Sciatic nerve (tissue), 2 donors: ENCODE results near the gene SH2D4B. TPM values are rescaled to one million over a fixed set of nuclear protein-coding genes. Genes with fewer than 3 reads are reported as not detected.
"Not testable (repeated sequence)": the region's sequence is repeated elsewhere in the genome, so short reads cannot be mapped to it uniquely, and the experiment has no call there.

Experiments
- ATAC-seq: fragments of 200-7000 bp; cut with Tn5 transposase; one replicate; pipeline ENCODE4 v1.9.1; 2020; ENCODE audit warnings: mild to moderate bottlenecking, moderate library complexity
- DNase-seq: peaks from one replicate; pipeline ENCODE4 v3.0.0-alpha.2; 2020; ENCODE audit warnings: low spot score
- intact Hi-C: fragments of 100-400 bp; cut with DNase I; formaldehyde crosslinking; loops from one replicate; pipeline ENCODE4 v1.14.2; 2022
- total RNA-seq: library from RNA; stranded (reverse); fragmentation: NEBNext Ultra II Directional; extraction: Animal tissue kit (Norgen Biotek cat#: 25700); gene quantifications from one replicate; pipeline ENCODE4 v1.2.1, GENCODE V29; 2021
- donor health status: DM: no; HTN: no; CAD: no.
- donor health status: DM: no; HTN: no; CAD: no.

Gene SH2D4B
- total RNA-seq, 1 donor from 2014 or later: 0.18 TPM

DNA sequence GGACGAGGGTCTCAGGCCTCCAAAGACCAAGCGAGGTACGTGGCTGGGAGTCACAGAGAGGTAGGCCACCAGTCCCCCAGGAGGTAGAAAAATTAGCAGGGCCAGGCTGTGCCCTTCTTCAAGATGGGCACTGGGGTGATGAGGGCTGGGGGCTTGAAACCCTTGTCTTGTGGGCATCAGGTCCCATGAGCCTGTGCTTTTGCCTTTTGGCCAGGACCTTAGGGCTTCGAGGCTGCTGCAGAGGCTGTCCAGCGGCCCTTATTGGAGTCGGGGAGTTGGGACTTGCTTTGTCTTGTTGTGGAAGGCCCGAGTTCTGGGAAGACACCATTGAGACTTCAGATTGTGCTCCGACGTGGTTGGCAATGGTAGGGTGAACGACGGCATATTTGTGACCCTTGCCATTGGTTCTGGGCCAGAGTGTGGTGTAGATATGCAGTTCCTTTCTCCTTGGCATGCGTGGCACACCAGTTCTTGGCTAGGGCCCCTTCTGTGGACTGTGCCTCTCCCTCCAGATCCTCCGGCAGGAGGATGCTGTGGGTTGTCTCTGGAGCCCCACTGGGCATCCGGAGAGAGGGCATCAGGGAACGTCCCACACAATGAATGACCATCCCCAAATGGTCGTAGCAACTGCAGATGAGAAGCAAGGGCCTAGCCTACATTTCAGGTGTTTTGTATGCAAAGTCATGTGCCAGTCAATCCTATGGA is 931 bp downstream of the SH2D4B start:
- ATAC-seq (no peak), DNase-seq (peak; percentile 34)
- intact Hi-C loops: no loop called here

- no peak for ATAC-seq
- no peak for DNase-seq
- intact Hi-C loops: no loop called here
Measured at GRCh38 chr10:80539421-80540031, 1.8 kb downstream of the SH2D4B start.

- ATAC-seq: no peak
- intact Hi-C loops: no loop called here
- no peak for DNase-seq
Measured at GRCh38 chr10:80540136-80540535, 2.4 kb downstream of the SH2D4B start.

- intact Hi-C loops: no loop called here
- ATAC-seq: no peak
Measured at GRCh38 chr10:80540618-80540980, 2.9 kb downstream of the SH2D4B start.

DNA sequence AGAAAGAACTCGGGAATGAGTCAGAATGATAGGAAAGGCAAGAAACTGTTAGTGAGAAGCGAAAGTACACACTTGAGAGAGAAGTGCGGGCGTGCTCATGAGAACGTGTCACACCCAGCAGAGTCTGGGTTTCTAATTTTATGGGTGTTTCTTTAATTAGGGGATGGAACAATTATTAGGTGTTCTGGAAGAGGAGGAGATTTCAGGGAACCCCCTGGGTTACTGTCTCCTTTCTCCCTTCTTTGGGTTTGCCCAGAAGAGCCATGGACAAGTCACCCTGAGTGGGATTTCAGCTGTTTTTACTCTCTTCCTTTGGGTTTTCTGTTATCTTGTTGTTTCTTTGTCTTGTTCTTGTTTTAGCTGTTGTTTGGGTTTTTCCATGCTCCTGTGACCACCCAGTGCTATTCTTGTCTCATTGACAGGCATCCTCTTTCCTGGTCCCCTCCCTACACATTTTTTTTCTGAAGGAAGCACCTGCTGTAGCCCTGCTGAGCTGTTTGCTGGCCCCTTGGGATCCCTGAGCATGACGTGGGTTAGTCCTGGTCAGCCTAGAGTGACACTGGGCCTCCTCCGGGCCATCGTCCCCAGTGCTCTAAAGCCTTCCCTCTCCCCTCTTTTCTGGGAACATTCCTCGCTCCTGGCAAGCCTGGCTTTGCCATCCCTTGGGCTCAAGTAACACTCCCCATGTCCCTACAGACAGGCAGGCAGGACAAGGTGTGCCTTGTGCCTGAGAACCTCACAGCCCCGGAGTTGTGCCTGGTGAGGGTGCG is 3.5 kb downstream of the SH2D4B start:
- peak; percentile 39 for DNase-seq
- intact Hi-C loops: no loop called here
- ATAC-seq: no peak

More at GRCh38 chr10:80540618-80540980, 2.9 kb downstream of the SH2D4B start:
- DNase-seq: peak; percentile 43

DNA sequence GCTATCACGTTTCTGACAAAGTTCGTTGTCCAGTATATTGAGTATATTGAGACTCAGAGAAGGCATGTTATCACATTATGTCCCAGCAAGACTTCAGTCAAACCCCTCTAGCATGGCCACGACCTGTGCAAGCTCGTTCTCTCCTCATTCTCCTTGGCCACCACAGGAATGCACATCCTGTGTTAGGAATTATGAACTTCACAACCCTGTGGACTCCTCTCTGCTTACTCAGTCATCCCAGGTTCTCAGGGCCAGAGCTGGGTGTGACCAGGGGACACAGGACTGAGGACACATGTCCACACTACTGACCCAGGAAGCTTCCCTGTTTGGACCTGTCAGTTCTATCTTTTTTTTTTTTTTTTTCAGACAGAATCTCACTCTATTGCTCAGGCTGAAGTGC is 4.4 kb downstream of the SH2D4B start:
- no peak for ATAC-seq
- no peak for DNase-seq

DNA sequence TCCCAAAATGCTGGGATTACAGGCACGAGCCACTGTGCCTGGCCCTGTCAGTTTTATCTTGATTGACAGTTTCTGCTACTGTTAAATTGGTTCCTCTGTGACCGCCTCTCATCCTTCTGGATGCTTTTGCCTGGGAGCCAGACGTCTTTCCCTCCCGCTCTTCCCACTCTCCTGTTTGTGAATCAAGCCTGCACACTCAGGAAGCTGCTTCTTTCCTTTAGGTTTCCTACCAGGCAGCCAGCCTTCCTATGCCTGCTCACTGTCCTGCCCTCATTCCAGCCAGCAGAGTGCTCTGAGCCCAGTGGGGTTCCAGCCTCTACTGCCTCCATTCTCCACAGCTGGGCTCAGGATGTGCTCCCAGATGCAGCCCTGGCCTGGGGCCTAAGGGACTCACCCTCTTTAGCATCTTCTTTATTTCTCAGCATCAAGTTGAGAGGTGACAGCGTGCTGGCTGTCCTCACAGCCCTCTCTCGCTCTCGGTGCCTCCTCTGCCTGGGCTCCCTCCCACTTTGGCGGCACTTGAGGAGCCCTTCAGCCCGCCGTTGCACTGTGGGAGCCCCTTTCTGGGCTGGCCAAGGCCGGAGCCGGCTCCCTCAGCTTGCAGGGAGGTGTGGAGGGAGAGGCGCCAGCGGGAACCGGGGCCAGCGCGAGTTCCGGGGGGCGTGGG is 5.1 kb downstream of the SH2D4B start:
- no peak for ATAC-seq
- no peak for DNase-seq
- intact Hi-C loops: no loop called here

More for the DNA sequence above, 4.4 kb downstream of the SH2D4B start:
- intact Hi-C loops: no loop called here

GRCh38 chr10:80543319-80543672 is 5.6 kb downstream of the SH2D4B start:
- ATAC-seq, intact Hi-C loops, DNase-seq: not testable (repeated sequence)

GRCh38 chr10:80544316-80544953 is 6.7 kb downstream of the SH2D4B start:
- intact Hi-C loops: no loop called here
- ATAC-seq (no peak), DNase-seq (no peak)

GRCh38 chr10:80545258-80545881 is 7.7 kb downstream of the SH2D4B start:
- ATAC-seq: no peak
- DNase-seq: no peak
- intact Hi-C loops: no loop called here

- no peak for DNase-seq
- ATAC-seq: peak; percentile 22
- intact Hi-C loops: no loop called here
Measured at GRCh38 chr10:80552151-80552646, 14.5 kb downstream of the SH2D4B start.

DNA sequence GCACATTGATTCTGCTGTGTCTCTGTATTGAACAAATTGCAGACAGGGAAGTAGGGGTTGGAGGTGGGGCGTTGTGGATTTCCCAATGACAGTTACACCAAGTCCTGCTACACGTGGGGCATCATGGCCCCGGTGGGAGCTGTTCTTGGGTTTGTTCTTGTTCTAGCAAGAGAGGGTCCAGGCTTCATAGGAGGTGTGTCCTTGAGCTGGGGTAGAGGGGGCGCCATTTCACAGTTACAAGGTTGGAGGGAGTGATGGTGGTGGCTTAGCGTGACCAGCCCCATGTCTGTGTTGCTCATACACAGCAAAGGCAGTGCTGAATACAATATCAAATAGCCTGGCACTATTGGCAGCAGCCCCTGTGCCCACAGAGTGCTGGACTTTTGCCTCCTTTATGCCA is 15.7 kb downstream of the SH2D4B start:
- ATAC-seq (no peak), DNase-seq (no peak)
- intact Hi-C loops: no loop called here

DNA sequence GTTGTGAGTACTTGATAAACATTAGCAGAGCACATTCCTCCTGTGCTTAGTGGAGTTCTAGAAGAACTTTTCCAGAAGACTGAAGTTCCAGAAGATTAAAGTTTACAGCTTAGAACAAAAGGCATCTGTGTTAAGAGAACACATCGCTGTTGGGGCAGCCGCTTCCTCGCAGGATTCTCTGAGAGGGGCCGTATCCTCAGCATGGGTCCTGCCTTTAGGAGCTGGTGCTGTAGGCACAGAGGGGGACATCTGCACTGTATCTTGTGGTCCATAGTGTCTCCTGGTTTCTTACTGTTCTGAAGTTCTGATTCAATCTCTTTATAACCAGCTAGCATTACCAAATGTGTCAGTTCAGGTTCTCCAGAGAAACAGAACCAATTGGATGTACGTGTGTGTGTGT is 16.3 kb downstream of the SH2D4B start:
- DNase-seq (no peak), ATAC-seq (no peak)
- intact Hi-C loops: no loop called here

GRCh38 chr10:80555415-80555814 is 17.7 kb downstream of the SH2D4B start:
- intact Hi-C loops: no loop called here

DNA sequence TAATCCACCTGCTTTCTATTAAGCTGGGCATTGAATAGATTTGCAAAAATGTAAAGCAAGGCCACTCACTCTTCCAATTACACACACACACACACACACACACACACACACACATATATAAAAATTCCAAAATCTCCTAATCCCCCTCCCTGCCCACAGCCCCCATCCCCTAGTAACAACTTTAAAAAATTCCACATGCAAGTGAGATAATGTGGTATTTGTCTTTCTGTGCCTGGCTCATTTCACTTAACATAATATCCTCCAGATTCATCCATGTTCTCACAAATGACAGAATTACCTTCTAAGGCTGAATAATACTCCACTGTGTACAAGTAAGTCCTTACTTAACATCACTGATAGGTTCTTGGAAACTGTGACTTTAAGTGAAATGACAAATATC is 24.2 kb downstream of the SH2D4B start:
- intact Hi-C loops: no loop called here
- ATAC-seq: no peak
- no peak for DNase-seq

More at GRCh38 chr10:80555415-80555814, 17.7 kb downstream of the SH2D4B start:
- no peak for DNase-seq
- no peak for ATAC-seq

GRCh38 chr10:80567292-80567691 is 29.6 kb downstream of the SH2D4B start:
- ATAC-seq: no peak
- intact Hi-C loops: no loop called here
- no peak for DNase-seq

DNA sequence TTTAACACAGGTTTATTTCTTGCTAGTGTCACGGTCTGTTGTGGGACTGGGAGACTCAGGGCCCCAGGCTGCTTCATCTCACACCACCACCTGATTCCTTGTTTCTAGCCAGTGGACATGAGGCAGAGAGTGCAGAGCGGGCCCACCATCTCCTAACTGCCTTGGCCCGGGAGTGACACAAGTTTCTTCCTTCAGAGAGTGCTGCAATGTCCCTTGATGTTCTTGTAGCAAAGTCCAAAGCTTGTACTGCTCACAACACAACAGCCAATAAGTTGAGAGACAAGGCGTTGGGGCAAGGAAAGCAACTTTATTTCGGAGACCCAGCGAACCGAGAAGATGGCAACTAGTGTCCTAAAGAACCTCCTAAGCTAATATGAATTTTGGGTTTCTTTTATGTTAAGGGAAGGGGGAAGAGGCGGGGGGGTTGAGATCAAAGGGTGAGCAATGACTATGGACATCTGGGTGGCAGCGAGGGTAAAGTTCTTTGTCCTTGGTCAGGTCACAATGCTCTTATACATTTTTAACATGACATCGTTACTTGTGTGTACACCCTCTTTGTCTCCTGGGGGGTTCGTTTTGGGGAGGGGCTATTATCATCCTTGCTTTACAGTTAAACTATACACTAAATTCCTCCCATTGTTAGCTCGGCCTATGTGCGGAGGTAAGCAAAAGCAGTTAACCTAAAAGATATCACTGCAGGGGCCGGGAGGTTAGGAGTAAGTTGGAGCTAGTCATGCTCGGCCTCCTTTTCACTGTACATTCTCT is 31.6 kb downstream of the SH2D4B start:
- no peak for DNase-seq
- intact Hi-C loops: no loop called here
- ATAC-seq: no peak

DNA sequence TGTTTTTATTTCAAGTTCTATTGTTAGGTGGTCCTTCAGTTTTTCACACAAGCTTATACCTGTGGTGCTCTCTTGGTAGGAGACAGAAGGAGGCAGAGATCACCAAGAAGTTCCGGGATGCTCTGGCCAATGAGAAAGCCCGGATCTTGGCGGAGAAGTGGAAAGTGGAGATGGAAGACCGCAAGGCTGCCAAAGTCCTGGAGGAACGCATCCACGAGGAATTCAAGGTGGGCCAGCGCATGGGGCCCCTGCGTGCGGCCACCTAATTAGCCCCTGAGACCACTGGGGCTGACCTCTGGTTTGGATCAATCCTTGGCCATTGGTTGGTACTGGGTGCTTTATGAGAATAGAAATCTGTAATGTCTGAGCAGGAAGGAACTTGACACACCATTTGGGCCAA is 33.6 kb downstream of the SH2D4B start:
- DNase-seq (no peak), ATAC-seq (no peak)
- intact Hi-C loops: no loop called here
